HS-27A (cell line): ENCODE results near the gene AAMP.
"Not testable (repeated sequence)": the region's sequence is repeated elsewhere in the genome, so short reads cannot be mapped to it uniquely, and the experiment has no call there.

Experiments
- DNase-seq: peaks from one replicate; pipeline ENCODE4 v3.0.0-alpha.2; 2012; ENCODE audit warnings: low read depth, missing footprints

AAMP gene

DNA sequence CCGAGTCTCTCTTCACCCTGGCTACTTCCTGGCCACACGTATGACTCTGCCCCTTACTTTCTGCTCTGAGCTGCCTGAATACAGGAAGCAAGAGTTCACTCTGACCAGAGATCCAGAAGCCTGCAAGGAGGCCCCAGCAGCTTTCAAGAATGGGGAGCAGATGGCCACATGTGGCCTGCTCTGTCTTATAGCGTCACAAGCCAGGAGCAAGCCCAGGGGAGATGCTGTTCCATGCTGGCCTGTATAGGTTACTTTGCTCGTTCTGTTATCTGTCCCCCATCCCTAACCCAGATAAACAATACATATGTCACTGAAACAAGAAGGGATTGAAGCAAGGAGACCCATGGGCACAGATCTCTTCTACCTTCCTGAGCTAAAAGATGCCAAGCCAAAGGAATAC is 4.6 kb upstream of the AAMP start:
- no peak for DNase-seq

DNA sequence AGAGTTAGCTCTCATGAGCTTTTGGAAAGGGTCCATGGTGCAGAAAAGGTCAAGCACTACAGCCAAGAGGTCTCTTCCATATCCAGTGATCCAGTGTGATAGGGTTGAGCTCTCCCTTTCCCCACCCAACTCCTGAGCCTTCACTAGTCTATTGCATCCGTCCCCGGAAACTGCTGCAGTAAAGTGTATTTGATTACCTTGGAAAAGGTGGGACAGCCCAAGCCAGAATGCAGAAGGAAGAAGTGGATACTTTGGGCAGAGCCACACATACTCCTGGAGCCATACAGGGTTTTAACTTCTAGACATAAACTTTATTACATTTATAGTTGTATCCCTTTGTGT is 3.9 kb upstream of the AAMP start:
- DNase-seq: no peak

DNA sequence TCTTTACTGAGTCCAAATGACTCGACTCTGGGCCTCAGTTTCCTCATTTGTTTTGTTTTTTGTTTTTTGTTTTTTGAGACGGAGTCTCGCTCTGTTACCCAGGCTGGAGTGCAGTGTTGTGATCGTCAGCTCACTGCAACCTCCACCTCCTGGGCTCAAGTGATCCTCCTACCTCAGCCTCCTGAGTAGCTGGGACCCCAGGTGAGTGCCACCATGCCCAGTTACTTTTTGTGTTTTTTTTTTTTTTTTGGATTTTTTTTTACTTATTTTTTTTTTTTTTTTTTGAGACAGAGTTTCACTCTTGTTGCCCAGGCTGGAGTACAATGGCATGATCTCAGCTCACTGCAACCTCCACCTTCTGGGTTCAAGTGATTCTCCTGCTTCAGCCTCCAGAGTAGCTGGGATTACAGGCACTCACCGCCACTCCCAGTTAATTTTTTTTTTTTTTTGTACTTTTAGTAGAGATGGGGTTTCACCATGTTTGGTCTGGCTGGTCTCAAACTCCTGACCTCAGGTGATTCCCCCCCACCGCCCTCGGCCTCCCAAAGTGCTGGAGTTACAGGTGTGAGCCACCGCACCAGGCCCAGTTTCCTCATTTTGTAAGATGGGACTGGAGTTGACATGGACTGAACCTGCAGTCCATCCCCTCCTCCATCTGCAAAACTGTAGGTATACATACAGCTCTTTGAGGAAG is 3.4 kb upstream of the AAMP start:
- not testable (repeated sequence) for DNase-seq

DNA sequence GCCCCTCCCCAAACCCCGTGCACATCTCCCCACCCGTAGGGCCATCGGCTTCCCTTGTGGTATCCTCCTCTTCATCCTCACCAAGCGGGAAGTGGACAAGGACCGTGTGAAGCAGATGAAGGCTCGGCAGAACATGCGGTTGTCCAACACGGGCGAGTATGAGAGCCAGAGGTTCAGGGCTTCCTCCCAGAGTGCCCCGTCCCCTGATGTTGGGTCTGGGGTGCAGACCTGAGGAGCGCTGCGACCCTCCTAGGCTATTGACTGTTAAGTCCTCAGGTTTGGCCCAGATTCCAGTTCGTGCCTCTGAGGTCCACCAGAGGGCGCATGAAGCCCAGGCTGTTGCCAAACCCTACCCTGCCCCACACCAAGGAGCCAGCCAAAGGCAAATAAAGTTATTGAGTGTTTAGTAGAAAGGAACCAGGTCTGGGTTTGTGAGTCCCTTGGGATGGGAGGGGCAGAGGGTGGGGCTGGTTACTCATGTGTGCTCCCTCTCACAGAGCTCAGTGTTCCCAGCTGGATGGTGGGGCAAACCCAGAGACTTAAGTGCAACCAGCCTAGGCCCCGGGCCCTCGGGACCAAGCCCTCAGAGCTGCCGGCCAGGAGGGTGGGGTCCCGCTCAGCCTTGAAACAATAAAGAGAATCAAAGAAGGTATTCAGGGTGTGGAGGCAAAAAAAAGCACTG is 2.7 kb upstream of the AAMP start:
- DNase-seq: peak; percentile 43

DNA sequence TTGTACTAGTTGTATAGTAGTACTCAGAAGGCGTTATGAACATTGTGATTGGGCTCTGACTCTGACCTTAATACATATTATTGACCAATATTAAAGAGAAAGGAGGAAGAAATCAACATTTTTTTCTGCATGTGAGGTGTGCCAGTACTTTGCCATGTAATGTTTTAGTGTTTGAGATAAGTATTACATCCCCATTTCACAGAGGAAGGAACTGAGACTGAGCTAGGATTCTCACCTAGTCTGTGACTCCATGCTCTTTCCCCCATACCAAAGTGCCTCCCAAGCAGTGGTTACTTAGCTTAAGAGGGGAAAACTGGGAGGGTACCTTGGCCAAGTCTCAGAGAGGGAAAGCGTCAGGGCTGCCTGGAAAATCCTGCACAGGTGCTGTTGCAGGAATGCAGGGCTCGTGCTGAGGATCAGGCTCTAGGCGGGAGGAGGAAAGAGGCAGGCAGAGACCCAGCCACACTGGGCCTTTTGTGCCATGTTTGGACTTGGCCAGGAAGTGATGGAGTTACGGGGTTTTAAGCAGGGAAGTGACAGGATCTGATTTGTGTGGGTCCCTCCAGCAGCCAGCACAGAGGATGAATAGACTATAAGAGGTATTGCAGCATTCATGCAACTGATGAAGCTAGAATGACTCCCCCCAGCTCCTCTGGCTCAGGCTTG is 2.1 kb upstream of the AAMP start:
- DNase-seq: no peak

DNA sequence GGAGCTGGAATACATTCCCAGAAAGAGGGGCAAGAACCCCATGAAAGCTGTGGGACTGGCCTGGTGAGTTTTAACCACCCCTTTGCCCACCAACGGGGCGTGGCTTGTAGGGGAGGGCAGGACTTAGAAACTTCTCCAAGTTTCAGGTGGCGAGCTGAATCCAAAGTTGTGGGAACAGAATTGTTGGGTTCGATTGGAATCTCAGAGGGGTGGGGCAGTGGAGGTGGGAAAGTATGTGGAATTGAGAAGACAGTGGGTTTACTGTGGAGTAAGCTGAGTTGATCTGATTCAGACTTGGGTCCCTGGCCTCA is 1.5 kb upstream of the AAMP start:
- DNase-seq: no peak

DNA sequence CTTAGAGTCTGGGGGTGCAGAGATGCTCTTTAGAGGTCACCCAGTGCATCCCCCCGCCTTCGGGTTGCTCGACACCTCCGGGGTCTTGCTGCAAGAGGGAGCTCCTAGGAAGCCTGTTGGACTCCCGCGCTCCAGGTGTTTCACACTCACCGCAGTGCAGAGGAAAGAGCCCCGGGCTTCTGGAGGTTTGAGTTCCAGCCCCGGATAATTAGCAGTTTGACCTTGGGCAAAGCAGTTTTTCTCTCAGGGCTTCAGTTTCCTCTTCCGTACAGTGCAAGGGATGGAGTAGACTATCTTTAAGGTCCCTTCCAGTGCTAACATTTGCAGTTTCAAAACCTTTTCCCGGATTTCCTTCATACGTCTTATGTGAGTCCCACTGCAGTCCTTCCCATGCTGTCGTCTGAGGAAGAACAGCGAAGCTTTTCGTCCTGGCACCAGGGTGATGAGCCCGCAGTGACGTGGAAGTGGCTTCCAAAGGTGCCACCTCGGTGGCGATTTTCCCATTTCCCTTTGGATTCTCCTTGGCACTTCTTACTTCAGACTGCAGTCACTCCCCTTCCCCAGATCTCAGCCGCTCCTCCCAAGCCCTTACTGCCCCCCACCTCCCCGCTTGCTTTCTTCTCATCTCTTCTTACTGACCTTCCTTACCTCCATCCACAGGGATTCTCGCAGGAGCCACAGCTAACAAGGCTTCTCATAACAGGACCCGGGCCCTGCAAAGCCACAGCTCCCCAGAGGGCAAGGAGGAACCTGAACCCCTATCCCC is 967 bp upstream of the AAMP start:
- no peak for DNase-seq

DNA sequence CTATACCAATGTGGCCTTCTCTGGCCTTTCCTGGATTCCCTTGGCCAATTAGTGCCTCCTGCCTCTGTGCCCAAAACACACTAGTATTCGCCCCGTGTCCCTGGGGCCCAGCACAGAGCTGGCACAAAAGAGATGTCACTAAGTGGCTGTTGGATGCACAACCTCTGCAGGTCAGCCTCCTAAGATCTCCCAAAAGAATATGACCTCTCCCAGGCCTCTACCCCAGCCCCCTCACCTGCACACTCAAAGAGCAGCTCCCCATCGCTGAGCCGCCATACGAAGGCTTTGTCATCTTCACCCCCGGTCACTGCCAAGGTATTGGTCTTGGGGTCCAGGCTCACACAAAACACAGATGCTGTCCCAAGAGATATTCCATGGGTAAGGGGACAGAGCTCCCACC is 2.7 kb downstream of the AAMP start:
- no peak for DNase-seq

DNA sequence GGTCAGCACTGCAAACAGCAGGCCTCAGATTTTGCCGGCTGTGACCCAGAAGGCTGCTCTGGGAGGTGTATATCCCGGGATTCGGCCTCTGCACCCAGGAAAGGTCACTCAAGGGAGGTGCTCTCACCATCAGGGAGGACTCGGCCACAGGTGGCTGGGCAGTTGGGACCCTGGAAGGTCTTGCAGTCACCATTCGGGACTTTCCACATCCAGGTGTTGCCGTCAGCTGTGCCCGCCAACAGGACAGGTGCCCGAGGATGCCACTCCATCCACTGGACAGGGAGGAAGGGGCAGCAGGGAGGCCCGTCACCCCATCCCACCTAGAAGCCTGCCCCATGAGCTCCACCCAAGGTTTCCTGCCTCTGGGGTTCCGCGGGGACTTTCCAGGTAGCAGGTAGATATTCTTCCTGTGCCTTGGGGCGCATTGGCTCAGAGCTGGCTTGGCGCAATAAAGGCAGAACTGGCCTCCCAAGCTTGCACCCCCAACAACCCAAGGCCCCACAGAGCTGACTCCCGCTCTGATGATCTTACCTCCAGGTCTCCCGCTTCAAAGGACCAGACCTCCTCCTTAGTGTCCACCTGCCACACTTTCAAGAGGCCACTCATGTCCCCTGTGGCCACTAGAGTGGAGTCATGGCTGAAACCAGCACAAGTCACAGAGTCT is 3.5 kb downstream of the AAMP start:
- DNase-seq: no peak

DNA sequence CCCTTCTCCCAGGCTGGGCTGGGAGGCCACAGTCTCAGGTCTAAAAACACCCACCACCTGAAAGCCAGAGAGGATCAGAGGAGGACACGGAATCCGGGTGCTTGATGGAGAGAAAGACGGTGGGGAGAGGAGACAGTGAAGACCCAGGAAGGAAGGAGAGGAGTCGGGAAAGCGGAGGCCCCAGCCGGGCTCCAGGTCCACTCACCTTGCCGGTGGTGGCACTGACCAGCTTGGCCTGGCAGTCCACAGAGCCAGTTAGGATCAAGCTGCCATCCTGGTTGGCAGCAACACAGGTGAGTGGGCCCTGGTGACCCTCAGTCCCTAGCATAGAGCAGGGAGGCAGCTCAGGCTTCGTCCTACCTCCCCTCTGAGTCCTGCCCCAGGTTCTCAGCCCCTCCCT is 4.3 kb downstream of the AAMP start:
- no peak for DNase-seq

DNA sequence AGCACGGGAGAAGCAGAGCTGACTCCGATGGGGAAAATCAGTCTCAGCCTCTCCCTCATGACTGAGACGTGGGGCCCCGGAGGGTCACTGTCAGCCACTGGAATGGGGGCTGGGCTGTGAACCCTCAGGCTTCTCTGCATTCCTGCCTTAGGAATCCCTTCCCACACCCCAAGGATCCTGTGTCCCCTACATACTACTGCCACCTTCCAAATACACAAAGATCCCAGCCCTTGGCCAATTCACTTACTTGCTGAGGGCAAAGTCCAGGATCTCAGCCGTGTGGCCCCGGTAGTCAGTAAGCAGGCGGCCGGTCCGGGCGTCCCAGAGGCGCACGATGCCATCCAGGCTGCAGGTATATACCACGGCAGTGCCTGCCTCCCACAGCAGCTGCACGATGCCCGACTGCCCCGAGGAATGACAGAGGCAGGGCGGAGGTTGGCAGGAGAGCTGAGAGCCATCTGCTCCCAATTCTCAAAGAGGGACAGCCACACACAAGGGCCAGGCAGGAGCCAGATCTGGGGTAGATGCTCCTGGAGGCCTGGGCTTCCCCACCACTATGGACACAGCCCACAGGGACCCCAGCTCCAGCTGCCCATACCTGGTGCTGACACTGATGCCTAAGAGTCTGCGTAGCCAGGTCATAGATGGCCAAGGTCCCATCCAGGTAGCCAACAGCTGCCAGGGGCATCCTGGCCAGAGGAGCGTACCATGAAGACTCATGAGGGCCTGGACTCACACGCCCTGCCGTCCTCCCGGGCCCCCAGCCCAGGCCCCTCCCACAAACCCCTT is 5.0 kb downstream of the AAMP start:
- DNase-seq: no peak

DNA sequence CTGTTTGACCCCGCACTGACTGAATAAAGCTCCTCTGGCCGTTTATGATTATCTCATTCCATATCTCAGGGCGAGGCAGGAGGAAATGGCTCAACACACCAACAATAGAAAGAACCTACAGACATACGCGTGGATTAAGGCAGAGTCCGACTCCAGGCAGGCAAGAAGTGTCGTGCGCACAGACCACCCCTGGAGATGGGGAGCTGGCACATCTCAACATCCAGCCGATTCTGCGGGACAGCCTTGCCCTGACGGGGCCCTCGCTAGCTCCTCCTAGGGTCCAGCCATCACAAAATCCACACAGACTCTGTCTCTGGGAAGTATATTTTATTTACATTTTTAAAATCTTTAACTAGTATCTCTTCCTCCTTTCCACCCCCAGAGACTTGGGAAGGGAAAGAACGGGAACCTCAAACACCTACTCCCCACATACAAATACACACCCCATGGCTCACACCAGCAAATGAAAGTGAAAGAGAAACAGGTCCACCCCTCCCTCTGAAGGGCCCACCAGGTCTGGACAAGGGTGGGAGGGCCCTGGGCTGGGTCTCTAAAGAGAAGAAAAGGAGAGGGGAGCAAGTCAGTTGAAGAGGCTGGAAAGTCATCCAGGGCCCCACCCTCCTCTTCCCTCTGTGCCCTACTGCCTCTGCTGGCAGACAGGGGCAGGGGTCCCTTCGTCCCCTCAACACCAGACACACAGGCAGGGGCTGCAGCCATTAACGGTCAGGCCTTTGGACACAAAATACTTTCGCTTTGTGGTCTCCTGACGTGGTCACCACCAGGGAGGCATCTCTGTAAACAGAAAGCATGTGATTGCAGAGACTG is 5.9 kb downstream of the AAMP start:
- no peak for DNase-seq

DNA sequence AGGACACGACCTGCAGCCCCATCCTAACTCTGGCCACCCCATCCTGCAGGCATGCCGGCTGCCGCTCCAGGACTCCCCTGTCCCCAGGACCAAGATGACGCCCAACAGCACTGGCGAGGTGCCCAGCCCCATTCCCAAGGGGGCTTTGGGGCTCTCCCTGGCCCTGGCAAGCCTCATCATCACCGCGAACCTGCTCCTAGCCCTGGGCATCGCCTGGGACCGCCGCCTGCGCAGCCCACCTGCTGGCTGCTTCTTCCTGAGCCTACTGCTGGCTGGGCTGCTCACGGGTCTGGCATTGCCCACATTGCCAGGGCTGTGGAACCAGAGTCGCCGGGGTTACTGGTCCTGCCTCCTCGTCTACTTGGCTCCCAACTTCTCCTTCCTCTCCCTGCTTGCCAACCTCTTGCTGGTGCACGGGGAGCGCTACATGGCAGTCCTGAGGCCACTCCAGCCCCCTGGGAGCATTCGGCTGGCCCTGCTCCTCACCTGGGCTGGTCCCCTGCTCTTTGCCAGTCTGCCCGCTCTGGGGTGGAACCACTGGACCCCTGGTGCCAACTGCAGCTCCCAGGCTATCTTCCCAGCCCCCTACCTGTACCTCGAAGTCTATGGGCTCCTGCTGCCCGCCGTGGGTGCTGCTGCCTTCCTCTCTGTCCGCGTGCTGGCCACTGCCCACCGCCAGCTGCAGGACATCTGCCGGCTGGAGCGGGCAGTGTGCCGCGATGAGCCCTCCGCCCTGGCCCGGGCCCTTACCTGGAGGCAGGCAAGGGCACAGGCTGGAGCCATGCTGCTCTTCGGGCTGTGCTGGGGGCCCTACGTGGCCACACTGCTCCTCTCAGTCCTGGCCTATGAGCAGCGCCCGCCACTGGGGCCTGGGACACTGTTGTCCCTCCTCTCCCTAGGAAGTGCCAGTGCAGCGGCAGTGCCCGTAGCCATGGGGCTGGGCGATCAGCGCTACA is 7.0 kb downstream of the AAMP start:
- no peak for DNase-seq

DNA sequence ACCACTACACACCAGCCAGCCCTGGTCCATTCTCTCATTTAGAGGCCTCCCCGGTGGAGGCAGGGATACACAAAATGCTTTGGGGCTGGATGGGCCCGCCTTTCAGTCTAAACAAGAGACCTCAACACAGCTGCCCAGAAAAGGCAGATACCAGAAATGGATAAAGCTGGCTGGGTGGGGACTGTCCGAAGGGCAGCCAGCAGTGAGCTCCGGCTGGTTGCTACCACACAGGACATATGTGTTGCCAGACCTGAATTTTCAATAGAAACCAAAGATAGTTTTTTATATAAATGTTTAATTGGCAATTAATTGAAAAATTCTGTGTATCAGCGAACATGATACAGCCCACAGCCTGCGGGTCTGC is 7.7 kb downstream of the AAMP start:
- no peak for DNase-seq

DNA sequence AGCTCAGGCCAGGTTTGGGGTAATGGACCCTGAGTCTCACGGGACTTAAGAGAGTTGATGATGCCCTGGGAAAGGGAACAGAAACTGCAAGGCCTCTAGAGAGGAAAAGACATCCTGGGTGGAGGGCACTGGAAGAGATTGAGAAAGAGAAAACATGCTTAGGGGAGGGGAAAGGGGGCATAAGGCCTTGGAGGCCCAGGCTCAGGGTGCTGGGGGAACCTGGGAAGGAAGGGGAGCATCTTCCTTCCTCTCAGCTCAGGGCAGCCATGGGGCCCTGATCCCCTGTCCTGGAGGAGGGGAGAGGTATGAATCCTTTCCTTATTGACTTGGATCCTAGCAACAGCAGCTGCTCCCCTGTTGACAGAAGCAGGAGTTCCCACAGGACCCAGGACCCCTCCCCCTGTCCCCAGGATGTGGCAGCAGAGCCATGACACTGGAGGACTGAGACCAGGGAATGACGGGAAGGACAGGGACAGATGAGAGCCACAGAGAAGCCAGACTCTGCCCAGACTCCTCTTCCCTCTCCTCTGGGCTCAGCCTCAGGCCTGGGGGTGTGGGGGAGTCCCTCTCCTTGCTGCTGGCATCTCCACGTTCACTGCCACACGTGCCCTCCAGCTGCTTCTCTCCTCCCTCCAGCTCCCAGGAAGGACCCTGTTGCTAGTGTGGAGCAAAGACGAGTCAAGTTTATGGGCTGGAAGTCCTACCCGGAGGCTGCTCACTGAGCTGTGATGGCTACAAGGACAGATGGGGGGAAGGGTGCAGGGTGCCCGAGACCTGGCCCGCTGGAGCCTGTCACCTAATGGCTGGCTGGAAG is 8.3 kb downstream of the AAMP start:
- DNase-seq: no peak

DNA sequence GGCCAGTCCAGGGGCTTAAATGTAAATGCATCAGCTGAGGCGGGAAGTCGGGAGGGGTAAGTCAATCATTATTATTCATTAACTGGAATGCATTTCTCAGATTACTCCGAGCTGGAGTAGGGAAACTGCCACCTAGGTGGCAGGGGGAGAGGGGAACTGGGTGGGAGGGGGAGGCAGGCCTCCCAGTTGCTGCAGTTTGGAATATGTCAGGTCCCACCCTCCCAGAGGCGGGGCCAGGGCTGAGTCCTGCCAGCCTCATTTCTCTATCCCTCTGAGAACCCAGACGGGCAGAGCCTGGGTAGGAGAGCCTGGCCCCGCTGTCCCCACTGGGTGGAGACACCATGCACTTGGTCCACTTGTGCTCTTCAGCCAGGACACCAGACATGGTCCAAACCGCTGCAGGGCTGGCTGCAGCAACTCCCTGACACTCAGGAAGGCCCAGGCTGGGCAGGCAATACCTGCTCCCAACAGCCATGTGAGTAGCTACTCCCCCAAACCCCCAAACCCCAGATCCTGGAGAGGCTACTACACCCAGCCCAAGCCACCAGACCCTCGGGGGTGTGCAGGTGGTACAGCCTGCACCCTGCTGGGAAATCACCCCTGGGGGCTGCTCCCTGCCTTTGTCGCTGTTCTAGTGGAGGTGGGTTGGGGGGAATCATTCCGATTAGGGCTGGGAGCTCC is 9.1 kb downstream of the AAMP start, which contains the start of gene GPBAR1:
TSS of gene GPBAR1 (plus strand) at position 274 of the 681 bp plus-strand sequence. CDS start 1,710 bp downstream, outside the sequence.
- no peak for DNase-seq

DNA sequence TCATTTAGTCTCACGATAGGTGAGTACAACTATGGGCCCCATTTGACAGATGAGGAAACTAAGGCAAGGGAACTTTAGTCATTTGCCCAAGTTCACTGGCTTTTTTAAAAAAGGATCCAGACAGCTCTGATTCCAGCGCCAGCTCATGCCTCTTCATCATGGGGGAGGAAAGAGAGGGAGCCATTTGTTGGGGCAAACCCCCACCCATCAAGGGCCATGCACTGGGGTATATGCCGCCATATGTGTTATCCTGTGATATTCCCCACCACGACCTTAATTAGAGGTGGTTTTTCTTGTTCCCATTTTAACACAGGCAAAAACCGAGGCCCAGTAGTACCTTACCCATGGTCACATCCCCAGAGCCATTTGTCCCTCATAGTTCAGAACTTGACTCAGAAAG is 9.8 kb downstream of the AAMP start:
- DNase-seq: no peak
